Lower leg skin (tissue), 3 donors: ENCODE results near the gene SLX4IP.

ENCODE experiments used
- POLR2A ChIP-seq, 2 donors: fragments of 450-650 bp; IDR thresholded peaks; one replicate each; pipeline ENCODE4 v1.6.1; 2016 to 2017; ENCODE audit warnings: antibody characterized with exemption in 2 of 2, mild to moderate bottlenecking in 1 of 2, moderate library complexity in 1 of 2
- TF ChIP-seq, protein P1 (sequence below), 3 donors: fragments of 450-650 bp; IDR thresholded peaks; one replicate each; pipeline ENCODE4 v1.5.1; 2016; ENCODE audit warnings: antibody characterized with exemption in 3 of 3, mild to moderate bottlenecking in 3 of 3, moderate library complexity in 2 of 3

GRCh38 chr20:10453241-10453640, 18.1 kb downstream of the SLX4IP start:
- no peak for TF ChIP-seq POLR2A (IDR thresholded peaks at IDR 0.05)
- TF ChIP-seq, protein P1, sequence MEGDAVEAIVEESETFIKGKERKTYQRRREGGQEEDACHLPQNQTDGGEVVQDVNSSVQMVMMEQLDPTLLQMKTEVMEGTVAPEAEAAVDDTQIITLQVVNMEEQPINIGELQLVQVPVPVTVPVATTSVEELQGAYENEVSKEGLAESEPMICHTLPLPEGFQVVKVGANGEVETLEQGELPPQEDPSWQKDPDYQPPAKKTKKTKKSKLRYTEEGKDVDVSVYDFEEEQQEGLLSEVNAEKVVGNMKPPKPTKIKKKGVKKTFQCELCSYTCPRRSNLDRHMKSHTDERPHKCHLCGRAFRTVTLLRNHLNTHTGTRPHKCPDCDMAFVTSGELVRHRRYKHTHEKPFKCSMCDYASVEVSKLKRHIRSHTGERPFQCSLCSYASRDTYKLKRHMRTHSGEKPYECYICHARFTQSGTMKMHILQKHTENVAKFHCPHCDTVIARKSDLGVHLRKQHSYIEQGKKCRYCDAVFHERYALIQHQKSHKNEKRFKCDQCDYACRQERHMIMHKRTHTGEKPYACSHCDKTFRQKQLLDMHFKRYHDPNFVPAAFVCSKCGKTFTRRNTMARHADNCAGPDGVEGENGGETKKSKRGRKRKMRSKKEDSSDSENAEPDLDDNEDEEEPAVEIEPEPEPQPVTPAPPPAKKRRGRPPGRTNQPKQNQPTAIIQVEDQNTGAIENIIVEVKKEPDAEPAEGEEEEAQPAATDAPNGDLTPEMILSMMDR (IDR thresholded peaks at IDR 0.05): no peak
